Fibroblast of mammary gland (primary cell): ENCODE measurements around the gene SMLR1.

Experiments
- DNase-seq: peaks from one replicate; pipeline ENCODE4 v3.0.0-alpha.2; 2010; ENCODE audit warnings: low read depth
- H3K4me3 ChIP-seq: 2 replicates; pipeline ENCODE4 v1.5.1; 2011; ENCODE audit warnings: low read depth, mild to moderate bottlenecking, low read length, moderate library complexity; ENCODE audit not compliant: control insufficient read depth
- CTCF ChIP-seq: conservative IDR thresholded peaks from 2 replicates; pipeline ENCODE4 v1.5.1; 2011; ENCODE audit warnings: low read depth, low read length, inconsistent platforms; ENCODE audit not compliant: control insufficient read depth, insufficient read depth

SMLR1 gene

GRCh38 chr6:130862370-130862769 is 35.2 kb downstream of the SMLR1 start:
- no peak overlapping the region for H3K4me3 ChIP-seq
- DNase-seq = no peak
- TF ChIP-seq CTCF = no peak

GRCh38 chr6:130863415-130864230 is 36.4 kb downstream of the SMLR1 start:
- no peak for DNase-seq
- H3K4me3 ChIP-seq = no peak overlapping the region
- TF ChIP-seq CTCF = no peak

- DNase-seq = no peak
- no peak overlapping the region for H3K4me3 ChIP-seq
- TF ChIP-seq CTCF = no peak
Measured at GRCh38 chr6:130864344-130864743, 37.1 kb downstream of the SMLR1 start.

GRCh38 chr6:130865793-130866192 is 38.6 kb downstream of the SMLR1 start:
- no peak for DNase-seq
- no peak for TF ChIP-seq CTCF
- no peak overlapping the region for H3K4me3 ChIP-seq

GRCh38 chr6:130869681-130870080 is 42.5 kb downstream of the SMLR1 start:
- no peak for DNase-seq

GRCh38 chr6:130870179-130870880 is 43.1 kb downstream of the SMLR1 start:
- no peak for DNase-seq
- no peak for TF ChIP-seq CTCF
- no peak overlapping the region for H3K4me3 ChIP-seq

More at GRCh38 chr6:130869681-130870080, 42.5 kb downstream of the SMLR1 start:
- no peak for TF ChIP-seq CTCF
- H3K4me3 ChIP-seq = no peak overlapping the region
